Right atrium auricular region (tissue), 2 donors: ENCODE results near the gene SPATA46. TPM values are rescaled to one million over a fixed set of nuclear protein-coding genes. Genes with fewer than 3 reads are reported as not detected.

Experiments
- DNase-seq: peaks from one replicate; pipeline ENCODE4 v3.0.0-alpha.2; 2019; ENCODE audit warnings: low spot score
- H3K27ac ChIP-seq, 2 donors: fragments of 200-600 bp; sonication (generic); 1 replicate in 1 of 2; 2 replicates in 1 of 2; pipeline ENCODE4 v1.5.1; 2016 to 2019
- H3K27me3 ChIP-seq, 2 donors: fragments of 200-600 bp; sonication (generic); one replicate each; pipeline versions ENCODE4 v1.5.1 to v1.6.0; 2017 to 2019
- H3K36me3 ChIP-seq: fragments of 200-600 bp; sonication (generic); one replicate; pipeline ENCODE4 v1.5.1; 2016
- H3K4me1 ChIP-seq, 2 donors: fragments of 200-600 bp; sonication (generic); one replicate each; pipeline versions ENCODE4 v1.5.1 to v1.6.0; 2017 to 2019
- H3K4me3 ChIP-seq, 2 donors: fragments of 200-600 bp; sonication (generic); 1 replicate in 1 of 2; 2 replicates in 1 of 2; pipeline ENCODE4 v1.5.1; 2017 to 2019; ENCODE audit warnings: mild to moderate bottlenecking in 1 of 2, moderate library complexity in 1 of 2
- H3K9me3 ChIP-seq, 2 donors: fragments of 200-600 bp; sonication (generic); one replicate each; pipeline ENCODE4 v1.5.1; 2019
- CTCF ChIP-seq, 2 donors: fragments of 200-600 bp; sonication (generic); IDR thresholded peaks; one replicate each; pipeline ENCODE4 v1.5.1; 2019; ENCODE audit warnings: antibody characterized with exemption in 2 of 2
- total RNA-seq, 2 donors: library from RNA; depleted of rRNA; stranded (reverse); fragments of >200 nt; gene quantifications; one replicate each; pipeline ENCODE4 v1.1.0, GENCODE V29; 2016

SPATA46 gene
- total RNA-seq, 2 donors from 2014 or later: not detected

GRCh38 chr1:162385702-162386101 is 9.0 kb upstream of the SPATA46 start:
- TF ChIP-seq CTCF (IDR thresholded peaks at IDR 0.05): no peak
- no peak overlapping the region for H3K27ac ChIP-seq

GRCh38 chr1:162385280-162385623 is 8.6 kb upstream of the SPATA46 start:
- no peak overlapping the region for H3K4me3 ChIP-seq
- TF ChIP-seq CTCF (IDR thresholded peaks at IDR 0.05): no peak
- no peaks in the 10 kb centered on the region for H3K4me1 ChIP-seq
- no peaks in the 10 kb centered on the region for H3K36me3 ChIP-seq
- H3K9me3 ChIP-seq: no peaks in the 10 kb centered on the region
- H3K27ac ChIP-seq: no peak overlapping the region
- H3K27me3 ChIP-seq: no peaks in the 10 kb centered on the region
- no peak for DNase-seq

More at GRCh38 chr1:162385702-162386101, 9.0 kb upstream of the SPATA46 start:
- Histone ChIP-seq H3K9me3 (no peaks in the 10 kb centered on the region), H3K36me3 (no peaks in the 10 kb centered on the region), H3K27me3 (no peaks in the 10 kb centered on the region), H3K4me1 (no peaks in the 10 kb centered on the region), H3K4me3 (no peak overlapping the region)
- no peak for DNase-seq

DNA sequence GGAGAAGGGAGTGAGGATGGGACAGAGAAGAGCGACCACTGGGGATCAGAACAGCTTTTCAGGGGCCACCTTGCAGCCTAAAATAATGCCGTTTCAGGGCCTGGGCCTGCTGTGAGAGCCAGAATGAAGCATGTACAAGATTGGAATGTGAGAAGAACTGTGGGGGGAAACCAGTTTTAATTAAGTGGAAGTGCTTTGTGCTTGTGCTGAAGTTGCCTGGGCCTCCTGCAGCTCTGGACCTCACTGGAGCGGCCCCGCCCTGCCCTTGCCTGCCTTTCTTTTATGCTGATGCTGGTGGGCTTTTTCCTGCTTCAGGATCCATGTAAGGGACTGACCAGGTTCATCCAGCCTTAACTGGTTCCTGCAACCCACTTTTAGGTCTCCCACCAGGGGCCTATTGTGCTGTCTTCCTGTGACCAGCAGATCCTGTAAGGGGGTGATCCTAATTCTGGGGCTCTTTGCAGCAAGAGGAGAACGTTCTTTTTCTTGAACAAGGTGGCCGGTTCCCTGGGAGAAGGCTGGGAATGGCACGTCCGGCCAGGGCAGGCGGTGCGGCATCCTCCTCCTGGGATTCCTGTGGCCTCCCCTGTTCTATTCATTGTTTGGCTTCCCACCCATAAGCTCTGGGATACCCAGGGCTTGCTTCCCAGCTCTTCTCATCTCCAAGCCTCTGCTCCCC is 8.1 kb upstream of the SPATA46 start:
- H3K4me1 ChIP-seq: no peaks in the 10 kb centered on the region
- no peaks in the 10 kb centered on the region for H3K27me3 ChIP-seq
- no peaks in the 10 kb centered on the region for H3K9me3 ChIP-seq
- no peaks in the 10 kb centered on the region for H3K36me3 ChIP-seq
- no peak for DNase-seq
- no peak overlapping the region for H3K27ac ChIP-seq
- H3K4me3 ChIP-seq: no peak overlapping the region
- no peak for TF ChIP-seq CTCF (IDR thresholded peaks at IDR 0.05)

DNA sequence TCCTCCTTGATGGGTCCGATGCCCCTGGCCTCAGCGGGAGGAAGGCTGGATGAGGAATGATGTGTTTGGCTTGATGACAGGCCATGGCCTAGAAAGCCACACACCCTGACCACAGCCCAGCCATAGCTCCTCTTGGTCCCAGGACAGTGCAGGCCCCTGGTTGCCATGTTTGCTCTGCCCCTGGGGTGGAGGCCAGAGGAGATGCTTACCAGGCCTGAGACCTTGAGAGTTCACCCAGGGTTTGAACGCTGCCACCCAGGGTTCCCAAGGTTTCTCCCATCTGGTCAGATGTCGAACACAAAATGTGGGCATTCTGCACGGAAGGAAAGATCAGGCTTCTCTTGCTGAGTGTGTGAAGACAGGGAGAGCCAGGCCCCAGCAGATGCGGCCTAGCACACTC is 7.5 kb upstream of the SPATA46 start:
- Histone ChIP-seq H3K27ac (no peak overlapping the region), H3K36me3 (no peaks in the 10 kb centered on the region), H3K4me1 (no peaks in the 10 kb centered on the region), H3K9me3 (no peaks in the 10 kb centered on the region), H3K27me3 (no peaks in the 10 kb centered on the region), H3K4me3 (no peak overlapping the region)
- no peak for TF ChIP-seq CTCF (IDR thresholded peaks at IDR 0.05)
- DNase-seq: no peak

- H3K27me3 ChIP-seq: no peaks in the 10 kb centered on the region
- H3K4me1 ChIP-seq: no peaks in the 10 kb centered on the region
- H3K27ac ChIP-seq: no peak overlapping the region
- DNase-seq: no peak
- H3K9me3 ChIP-seq: no peaks in the 10 kb centered on the region
- no peak for TF ChIP-seq CTCF (IDR thresholded peaks at IDR 0.05)
- H3K4me3 ChIP-seq: no peak overlapping the region
- no peaks in the 10 kb centered on the region for H3K36me3 ChIP-seq
Measured at GRCh38 chr1:162383516-162383915, 6.9 kb upstream of the SPATA46 start.

DNA sequence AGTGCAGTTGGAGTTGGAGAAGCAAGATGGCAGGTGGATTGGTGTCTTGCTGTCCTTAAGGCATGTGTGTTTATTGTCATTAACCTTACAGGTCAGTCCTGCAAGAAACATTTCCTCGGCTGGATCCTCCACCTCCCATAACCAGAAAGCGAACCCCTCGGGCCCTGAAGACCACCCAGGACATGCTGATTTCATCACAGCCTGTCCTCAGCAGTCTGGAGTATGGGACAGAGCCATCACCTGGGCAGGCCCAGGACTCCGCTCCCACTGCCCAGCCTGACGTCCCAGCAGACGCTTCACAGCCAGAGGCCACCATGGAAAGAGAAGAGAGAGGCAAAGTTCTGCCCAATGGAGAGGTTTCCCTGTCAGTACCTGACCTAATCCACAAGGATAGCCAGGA is 6.4 kb upstream of the SPATA46 start:
- H3K9me3 ChIP-seq: no peaks in the 10 kb centered on the region
- no peak overlapping the region for H3K4me3 ChIP-seq
- no peak overlapping the region for H3K27ac ChIP-seq
- no peaks in the 10 kb centered on the region for H3K36me3 ChIP-seq
- no peak for DNase-seq
- no peak for TF ChIP-seq CTCF (IDR thresholded peaks at IDR 0.05)
- no peaks in the 10 kb centered on the region for H3K4me1 ChIP-seq
- no peaks in the 10 kb centered on the region for H3K27me3 ChIP-seq
